GM06990 (cell line): ENCODE results near the gene WDR72.

Source experiments
- DNase-seq: peaks from one replicate; pipeline ENCODE4 v3.0.0-alpha.2; 2011; ENCODE audit not compliant: insufficient read length; ENCODE audit errors: extremely low read depth
- H3K27me3 ChIP-seq: replicated peaks from 2 replicates; pipeline ENCODE4 v1.6.0; 2011; ENCODE audit warnings: low read length; ENCODE audit not compliant: control insufficient read depth, insufficient read depth
- H3K36me3 ChIP-seq: 2 replicates; pipeline ENCODE4 v1.5.1; 2011; ENCODE audit warnings: low read length; ENCODE audit not compliant: control insufficient read depth, insufficient read depth
- H3K4me3 ChIP-seq: replicated peaks from 2 replicates; pipeline ENCODE4 v1.5.1; 2011; ENCODE audit warnings: low read depth, mild to moderate bottlenecking, control low read depth, low read length
- CTCF ChIP-seq: IDR thresholded peaks from 2 replicates; pipeline ENCODE4 v1.5.1; 2011; ENCODE audit warnings: low read length, control low read depth, mild to moderate bottlenecking, inconsistent platforms; ENCODE audit not compliant: insufficient read depth, poor library complexity, severe bottlenecking

Gene WDR72

GRCh38 chr15:53511175-53511574, 248.3 kb downstream of the WDR72 start:
- no peak for TF ChIP-seq CTCF
- Histone ChIP-seq H3K4me3 (no peak overlapping the region), H3K36me3 (no peaks in the 10 kb centered on the region), H3K27me3 (no peaks in the 10 kb centered on the region)
- DNase-seq = no peak

- H3K36me3 ChIP-seq = no peaks in the 10 kb centered on the region
- no peak for TF ChIP-seq CTCF
- no peak for DNase-seq
- no peaks in the 10 kb centered on the region for H3K27me3 ChIP-seq
- no peak overlapping the region for H3K4me3 ChIP-seq
These were observed 253.1 kb downstream of the WDR72 start for GRCh38 chr15:53506370-53506769.

- Histone ChIP-seq H3K36me3 (no peaks in the 10 kb centered on the region), H3K27me3 (no peaks in the 10 kb centered on the region), H3K4me3 (no peak overlapping the region)
- no peak for TF ChIP-seq CTCF
- no peak for DNase-seq
These were observed 260.5 kb downstream of the WDR72 start for GRCh38 chr15:53498996-53499395.

GRCh38 chr15:53490341-53490740, 269.1 kb downstream of the WDR72 start:
- no peak for TF ChIP-seq CTCF
- H3K36me3 ChIP-seq = no peaks in the 10 kb centered on the region
- no peak for DNase-seq
- no peak overlapping the region for H3K4me3 ChIP-seq
- H3K27me3 ChIP-seq = no peaks in the 10 kb centered on the region

- Histone ChIP-seq H3K4me3 (no peak overlapping the region), H3K27me3 (no peaks in the 10 kb centered on the region), H3K36me3 (no peaks in the 10 kb centered on the region)
- DNase-seq = no peak
- TF ChIP-seq CTCF = no peak
These were observed 277.4 kb downstream of the WDR72 start for GRCh38 chr15:53482055-53482454.
